Measurements from ENCODE around the gene PRSS36. TPM values are rescaled to one million over a fixed set of nuclear protein-coding genes. Genes with fewer than 3 reads are reported as not detected.

PRSS36 gene
- polyA plus RNA-seq, 3 donors = 3.1 to 4.2 (median 3.4) TPM

DNA sequence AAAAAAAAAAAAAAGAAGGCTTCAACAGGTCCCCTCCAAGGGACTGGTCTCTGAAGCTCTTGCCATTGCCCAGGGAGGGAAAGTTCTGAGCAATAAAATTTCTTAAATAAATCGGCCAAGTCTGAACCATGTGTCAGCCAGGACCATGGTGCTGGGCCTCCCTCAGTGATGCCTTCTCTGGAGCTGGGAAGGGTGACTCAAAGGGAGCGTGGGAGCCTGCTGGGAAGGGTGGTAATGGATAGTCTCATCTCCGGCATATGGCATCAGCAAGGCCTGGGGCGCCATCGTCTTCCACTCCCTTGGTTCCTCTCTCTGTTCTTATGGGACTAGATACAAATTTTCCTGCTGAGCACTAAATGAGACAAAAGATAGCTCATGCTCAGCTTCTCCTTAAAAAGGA, 57.5 kb downstream of the PRSS36 start:
- DNase-seq = no peak
- Histone ChIP-seq H4K20me1 (ENCODE audit: insufficient read depth, low read length) (peaks cover 4% of the 10 kb centered on the region), H3K9ac (ENCODE audit: insufficient read depth, low read length, poor library complexity, severe bottlenecking) (no peak overlapping the region), H2AFZ (ENCODE audit: insufficient read depth, low read depth, low read length, poor library complexity, severe bottlenecking) (no peak overlapping the region), H3K27me3 (ENCODE audit: control insufficient read depth in 2 of 2, insufficient read depth in 2 of 2, low read length in 2 of 2) (no peaks in the 10 kb centered on the region), H3K9me3 (replicated peaks in 1 of 2; ENCODE audit: control insufficient read depth in 1 of 2, insufficient read depth in 1 of 2, low read length in 2 of 2) (no peaks in the 10 kb centered on the region), H3K36me3 (replicated peaks in 1 of 2; ENCODE audit: control insufficient read depth in 1 of 2, insufficient read depth in 2 of 2, low read length in 2 of 2) (peaks cover 14 to 31% of the 10 kb centered on the region in 2 donors), H3K4me1 (ENCODE audit: control insufficient read depth in 1 of 2, insufficient read depth in 2 of 2, low read length in 2 of 2) (peaks cover 25 to 29% of the 10 kb centered on the region in 2 donors), H3K79me2 (ENCODE audit: insufficient read depth, low read length) (peaks cover 24% of the 10 kb centered on the region), H3K4me3 (replicated peaks in 1 of 3; ENCODE audit: low read depth in 2 of 3, low read length in 3 of 3) (no peak overlapping the region), H3K27ac (ENCODE audit: low read depth in 1 of 2, low read length in 2 of 2) (no peak overlapping the region), H3K4me2 (replicated peaks; ENCODE audit: extremely low read depth, low read length, poor library complexity, severe bottlenecking) (no peak overlapping the region)
- TF ChIP-seq, protein P1, sequence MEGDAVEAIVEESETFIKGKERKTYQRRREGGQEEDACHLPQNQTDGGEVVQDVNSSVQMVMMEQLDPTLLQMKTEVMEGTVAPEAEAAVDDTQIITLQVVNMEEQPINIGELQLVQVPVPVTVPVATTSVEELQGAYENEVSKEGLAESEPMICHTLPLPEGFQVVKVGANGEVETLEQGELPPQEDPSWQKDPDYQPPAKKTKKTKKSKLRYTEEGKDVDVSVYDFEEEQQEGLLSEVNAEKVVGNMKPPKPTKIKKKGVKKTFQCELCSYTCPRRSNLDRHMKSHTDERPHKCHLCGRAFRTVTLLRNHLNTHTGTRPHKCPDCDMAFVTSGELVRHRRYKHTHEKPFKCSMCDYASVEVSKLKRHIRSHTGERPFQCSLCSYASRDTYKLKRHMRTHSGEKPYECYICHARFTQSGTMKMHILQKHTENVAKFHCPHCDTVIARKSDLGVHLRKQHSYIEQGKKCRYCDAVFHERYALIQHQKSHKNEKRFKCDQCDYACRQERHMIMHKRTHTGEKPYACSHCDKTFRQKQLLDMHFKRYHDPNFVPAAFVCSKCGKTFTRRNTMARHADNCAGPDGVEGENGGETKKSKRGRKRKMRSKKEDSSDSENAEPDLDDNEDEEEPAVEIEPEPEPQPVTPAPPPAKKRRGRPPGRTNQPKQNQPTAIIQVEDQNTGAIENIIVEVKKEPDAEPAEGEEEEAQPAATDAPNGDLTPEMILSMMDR (IDR thresholded peaks at IDR 0.05) = no peak
- H3K9me3 Mint-ChIP-seq = peaks cover 0 to 2% (median 0%) of the 10 kb centered on the region in 7 donors
- no peak overlapping the region for H3K4me3 Mint-ChIP-seq
- H3K27me3 Mint-ChIP-seq (ENCODE audit: low read depth in 3 of 3) = peaks cover 0 to 3% (median 1%) of the 10 kb centered on the region in 3 donors
- peak overlapping the region in 1 of 7 donors; percentile 57 for H3K27ac Mint-ChIP-seq
- peaks cover 22 to 36% of the 10 kb centered on the region in 2 donors for H3K36me3 Mint-ChIP-seq
- 100% methylated on average over 1 of the region's 5 CpGs for WGBS (ENCODE audit: insufficient coverage)
- H3K4me1 Mint-ChIP-seq = peaks cover 21% of the 10 kb centered on the region
- intact Hi-C loops (cut with micrococcal nuclease) = loop anchor here in 1 of 2 donors (5.0 to 10.0 kb wide), 3 partner anchors 52 to 138 kb away; partner anchors contain the start of genes SETD1A and STX4

DNA sequence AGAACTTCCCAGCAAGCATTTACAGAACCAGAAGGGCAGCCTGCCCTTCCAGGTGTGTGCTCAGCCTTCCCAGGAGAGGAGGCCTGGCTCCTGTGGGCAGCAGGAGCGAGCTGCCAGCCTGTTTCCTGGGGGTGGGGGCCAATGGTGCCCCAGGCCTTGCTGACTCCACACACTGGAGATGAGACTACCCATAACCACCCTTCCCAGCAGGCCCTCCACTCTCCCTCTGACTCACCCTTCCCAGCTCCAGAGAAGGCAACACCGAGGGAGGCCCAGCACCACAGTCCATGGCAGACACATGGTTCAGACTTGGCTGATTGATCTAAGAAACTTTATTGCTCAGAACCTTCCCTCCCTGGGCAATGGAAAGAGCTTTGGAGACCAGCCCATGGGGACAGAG, 59.3 kb downstream of the PRSS36 start:
- Histone ChIP-seq H3K36me3 (replicated peaks in 1 of 2; ENCODE audit: control insufficient read depth in 1 of 2, insufficient read depth in 2 of 2, low read length in 2 of 2) (peaks cover 18 to 48% of the 10 kb centered on the region in 2 donors), H3K27ac (ENCODE audit: low read depth in 1 of 2, low read length in 2 of 2) (no peak overlapping the region), H3K9me3 (replicated peaks in 1 of 2; ENCODE audit: control insufficient read depth in 1 of 2, insufficient read depth in 1 of 2, low read length in 2 of 2) (no peaks in the 10 kb centered on the region), H4K20me1 (ENCODE audit: insufficient read depth, low read length) (peaks cover 4% of the 10 kb centered on the region), H3K79me2 (ENCODE audit: insufficient read depth, low read length) (peaks cover 24% of the 10 kb centered on the region), H3K4me2 (replicated peaks; ENCODE audit: extremely low read depth, low read length, poor library complexity, severe bottlenecking) (no peak overlapping the region), H3K27me3 (ENCODE audit: control insufficient read depth in 2 of 2, insufficient read depth in 2 of 2, low read length in 2 of 2) (no peaks in the 10 kb centered on the region), H2AFZ (ENCODE audit: insufficient read depth, low read depth, low read length, poor library complexity, severe bottlenecking) (no peak overlapping the region), H3K9ac (ENCODE audit: insufficient read depth, low read length, poor library complexity, severe bottlenecking) (no peak overlapping the region), H3K4me1 (ENCODE audit: control insufficient read depth in 1 of 2, insufficient read depth in 2 of 2, low read length in 2 of 2) (peaks cover 22% of the 10 kb centered on the region in 2 donors), H3K4me3 (replicated peaks in 1 of 3; ENCODE audit: low read depth in 2 of 3, low read length in 3 of 3) (no peak overlapping the region)
- DNase-seq = no peak
- H3K4me1 Mint-ChIP-seq = peaks cover 18% of the 10 kb centered on the region
- H3K9me3 Mint-ChIP-seq = no peaks in the 10 kb centered on the region
- H3K27me3 Mint-ChIP-seq (ENCODE audit: low read depth in 3 of 3) = peaks cover 0 to 3% (median 0%) of the 10 kb centered on the region in 3 donors
- H3K36me3 Mint-ChIP-seq = peaks cover 25 to 45% of the 10 kb centered on the region in 2 donors
- H3K4me3 Mint-ChIP-seq = no peak overlapping the region
- TF ChIP-seq, protein P1 (IDR thresholded peaks at IDR 0.05) = no peak
- WGBS (ENCODE audit: insufficient coverage) = no CpG with 5 or more reads among the region's 2 CpGs
- intact Hi-C loops (cut with micrococcal nuclease) = loop anchor here in 1 of 2 donors (5.0 to 10.0 kb wide), 3 partner anchors 54 to 136 kb away; partner anchors contain the start of genes SETD1A and STX4
- H3K27ac Mint-ChIP-seq = peak overlapping the region in 3 of 7 donors; percentile 47 to 75 (median 47)
